Measurements from ENCODE around the gene SPAG17. TPM values are rescaled to one million over a fixed set of nuclear protein-coding genes. Genes with fewer than 3 reads are reported as not detected.

Gene SPAG17
- total RNA-seq, 1 donor: 3.3 TPM

GRCh38 chr1:117967881-117968280, 217.1 kb downstream of the SPAG17 start:
- H3K4me3 ChIP-seq (ENCODE audit: insufficient read depth, low read length): no peak overlapping the region
- H3K79me2 ChIP-seq (ENCODE audit: insufficient read depth, low read length): no peaks in the 10 kb centered on the region
- no peaks in the 10 kb centered on the region for H3K27me3 ChIP-seq (ENCODE audit: insufficient read depth, low read length)
- H3K27ac ChIP-seq (ENCODE audit: low read depth, low read length): no peak overlapping the region
- no peaks in the 10 kb centered on the region for H3K36me3 ChIP-seq (ENCODE audit: insufficient read depth, low read length)
- H4K20me1 ChIP-seq (ENCODE audit: insufficient read depth, low read length): no peaks in the 10 kb centered on the region
- peaks cover 4% of the 10 kb centered on the region for H3K4me1 ChIP-seq (ENCODE audit: insufficient read depth, low read length)
- peak overlapping the region; percentile 17 for H3K4me2 ChIP-seq (ENCODE audit: insufficient read depth, low read length)
- no peak overlapping the region for H2AFZ ChIP-seq (ENCODE audit: low read length)
- DNase-seq (ENCODE audit: insufficient read length, low spot score, missing footprints): no peak
- TF ChIP-seq CTCF (IDR thresholded peaks at IDR 0.05; ENCODE audit: extremely low read depth, low read depth, low read length): no peak
- H3K9me3 ChIP-seq (ENCODE audit: low read depth, low read length): no peaks in the 10 kb centered on the region

GRCh38 chr1:117967477-117967876, 217.6 kb downstream of the SPAG17 start:
- no peaks in the 10 kb centered on the region for H3K79me2 ChIP-seq (ENCODE audit: insufficient read depth, low read length)
- no peaks in the 10 kb centered on the region for H3K36me3 ChIP-seq (ENCODE audit: insufficient read depth, low read length)
- peak overlapping the region; percentile 17 for H3K4me2 ChIP-seq (ENCODE audit: insufficient read depth, low read length)
- no peaks in the 10 kb centered on the region for H3K27me3 ChIP-seq (ENCODE audit: insufficient read depth, low read length)
- peaks cover 4% of the 10 kb centered on the region for H3K4me1 ChIP-seq (ENCODE audit: insufficient read depth, low read length)
- DNase-seq (ENCODE audit: insufficient read length, low spot score, missing footprints): peak; percentile 42
- H4K20me1 ChIP-seq (ENCODE audit: insufficient read depth, low read length): no peaks in the 10 kb centered on the region
- peak; percentile 38 for TF ChIP-seq CTCF (IDR thresholded peaks at IDR 0.05; ENCODE audit: extremely low read depth, low read depth, low read length)
- no peak overlapping the region for H3K4me3 ChIP-seq (ENCODE audit: insufficient read depth, low read length)
- H3K27ac ChIP-seq (ENCODE audit: low read depth, low read length): no peak overlapping the region
- no peaks in the 10 kb centered on the region for H3K9me3 ChIP-seq (ENCODE audit: low read depth, low read length)
- H2AFZ ChIP-seq (ENCODE audit: low read length): no peak overlapping the region

- Histone ChIP-seq H3K27ac (ENCODE audit: low read depth, low read length) (no peak overlapping the region), H3K9me3 (ENCODE audit: low read depth, low read length) (no peaks in the 10 kb centered on the region), H3K4me1 (ENCODE audit: insufficient read depth, low read length) (peaks cover 4% of the 10 kb centered on the region), H4K20me1 (ENCODE audit: insufficient read depth, low read length) (no peaks in the 10 kb centered on the region), H3K36me3 (ENCODE audit: insufficient read depth, low read length) (peaks cover 9% of the 10 kb centered on the region), H3K4me3 (ENCODE audit: insufficient read depth, low read length) (no peak overlapping the region), H3K4me2 (ENCODE audit: insufficient read depth, low read length) (no peak overlapping the region), H3K79me2 (ENCODE audit: insufficient read depth, low read length) (no peaks in the 10 kb centered on the region), H2AFZ (ENCODE audit: low read length) (no peak overlapping the region), H3K27me3 (ENCODE audit: insufficient read depth, low read length) (no peaks in the 10 kb centered on the region)
- DNase-seq (ENCODE audit: insufficient read length, low spot score, missing footprints): no peak
- TF ChIP-seq CTCF (IDR thresholded peaks at IDR 0.05; ENCODE audit: extremely low read depth, low read depth, low read length): no peak
These were observed 220.6 kb downstream of the SPAG17 start for GRCh38 chr1:117964290-117965038.

GRCh38 chr1:117959364-117959763, 225.7 kb downstream of the SPAG17 start:
- Histone ChIP-seq H3K4me3 (ENCODE audit: insufficient read depth, low read length) (no peak overlapping the region), H3K9me3 (ENCODE audit: low read depth, low read length) (no peaks in the 10 kb centered on the region), H3K27ac (ENCODE audit: low read depth, low read length) (no peak overlapping the region), H3K79me2 (ENCODE audit: insufficient read depth, low read length) (no peaks in the 10 kb centered on the region), H2AFZ (ENCODE audit: low read length) (no peak overlapping the region), H3K27me3 (ENCODE audit: insufficient read depth, low read length) (no peaks in the 10 kb centered on the region), H3K4me1 (ENCODE audit: insufficient read depth, low read length) (no peaks in the 10 kb centered on the region), H3K4me2 (ENCODE audit: insufficient read depth, low read length) (no peak overlapping the region), H4K20me1 (ENCODE audit: insufficient read depth, low read length) (no peaks in the 10 kb centered on the region), H3K36me3 (ENCODE audit: insufficient read depth, low read length) (peaks cover 50% of the 10 kb centered on the region)
- DNase-seq (ENCODE audit: insufficient read length, low spot score, missing footprints): no peak
- no peak for TF ChIP-seq CTCF (IDR thresholded peaks at IDR 0.05; ENCODE audit: extremely low read depth, low read depth, low read length)
